K562 (cell line): ENCODE data around the gene LCN1. TPM values are rescaled to one million over a fixed set of nuclear protein-coding genes. Genes with fewer than 3 reads are reported as not detected.

Experiments used
- AFF1 ChIP-seq, 2 experiments: fragments of 450-650 bp; IDR thresholded peaks; 2 replicates each; pipeline ENCODE4 v1.6.1; 2018; ENCODE audit warnings: mild to moderate bottlenecking in 2 of 2, low read depth in 1 of 2; ENCODE audit not compliant: partially characterized antibody in 2 of 2
- ARID3B ChIP-seq: fragments of 250-450 bp; sonication (Bioruptor Pico); IDR thresholded peaks from 2 replicates; pipeline ENCODE4 v1.4.0; 2020; ENCODE audit warnings: borderline replicate concordance
- BRD4 ChIP-seq: fragments of 200-600 bp; sonication (generic); IDR thresholded peaks from 2 replicates; pipeline ENCODE4 v1.6.1; 2017; ENCODE audit warnings: inconsistent platforms
- CCNT2 ChIP-seq: IDR thresholded peaks from 2 replicates; pipeline ENCODE4 v1.6.1; 2011; ENCODE audit warnings: borderline replicate concordance, low read depth, mild to moderate bottlenecking, moderate library complexity, mixed read lengths, low read length; ENCODE audit not compliant: insufficient read length; ENCODE audit errors: extremely low read depth
- CSDE1 ChIP-seq, 2 experiments: fragments of 450-650 bp; IDR thresholded peaks; 2 replicates each; pipeline ENCODE4 v1.6.1; 2016; ENCODE audit warnings: mild to moderate bottlenecking in 1 of 2
- FOXP1 ChIP-seq: sonication (generic); formaldehyde crosslinking; IDR thresholded peaks from 2 replicates; pipeline ENCODE4 v1.8.0; 2022; ENCODE audit warnings: mild to moderate bottlenecking, missing genetic modification reagents
- GABPA ChIP-seq: fragments of 200-800 bp; sonication (Bioruptor generic); conservative IDR thresholded peaks from 2 replicates; pipeline ENCODE4 v1.6.1; 2016; ENCODE audit warnings: low read depth, missing genetic modification characterization, missing compliant biosample characterization
- GTF2A2 ChIP-seq: IDR thresholded peaks from 2 replicates; pipeline ENCODE4 v1.6.1; 2016; ENCODE audit warnings: mild to moderate bottlenecking, missing genetic modification characterization, missing compliant biosample characterization
- IRF9 ChIP-seq: fragments of 450-650 bp; IDR thresholded peaks from 2 replicates; pipeline ENCODE4 v1.6.1; 2016; ENCODE audit warnings: missing biosample characterization, missing genetic modification characterization
- MNT ChIP-seq, 2 experiments: fragments of 450-650 bp; conservative IDR thresholded peaks; 2 replicates each; pipeline ENCODE4 v1.6.1; 2017; ENCODE audit warnings: mild to moderate bottlenecking in 2 of 2, moderate library complexity in 2 of 2
- RERE ChIP-seq: sonication (generic); formaldehyde crosslinking; IDR thresholded peaks from 2 replicates; pipeline ENCODE4 v1.8.0; 2023; ENCODE audit warnings: missing genetic modification reagents, mild to moderate bottlenecking, borderline replicate concordance
- SMARCA4 ChIP-seq: fragments of 450-650 bp; IDR thresholded peaks from 2 replicates; pipeline ENCODE4 v1.6.1; 2016
- SMARCB1 ChIP-seq: IDR thresholded peaks from 2 replicates; pipeline ENCODE4 v1.6.1; 2011; ENCODE audit warnings: improper control_type of control experiment, low read depth; ENCODE audit not compliant: insufficient read length
- polyA plus RNA-seq, 8 experiments: library from polyadenylated mRNA; depleted of rRNA in 4 of 8; stranded (reverse) in 5 of 8; unstranded in 3 of 8; fragments of >200 nt; fragmentation: Nextera tagmentation in 2 of 8; fragmentation: Illumina TruSeq in 1 of 8; extraction: Ambion mirVana in 2 of 8; extraction: Trizol in 1 of 8; gene quantifications; 2 replicates each; pipeline versions ENCODE4 v1.2.1 to v1.2.3, GENCODE V29; 2011 to 2014; ENCODE audit warnings: inconsistent platforms in 1 of 8, missing spikeins in 1 of 8
- total RNA-seq, 7 experiments: library from RNA; depleted of rRNA in 6 of 7; stranded (reverse); fragments of >200 nt in 6 of 7; fragmentation: Illumina TruSeq in 2 of 7; extraction: Trizol in 2 of 7; gene quantifications; 2 replicates each; pipeline versions ENCODE4 v1.2.1 to v1.2.3, GENCODE V29; 2011 to 2021; ENCODE audit warnings: low replicate concordance in 1 of 7

Gene LCN1
- total and polyA plus RNA-seq, 9 of the 15 experiments (the other 6 are each of a cell fraction or from before 2014, with no cell fraction given) = not detected

- TF ChIP-seq RERE (CRISPR knock-in tag) (no peak), AFF1 (IDR thresholded peaks at IDR 0.05; ENCODE audit: low read depth in 1 of 2, partially characterized antibody in 2 of 2) (no peak), GABPA (tag) (no peak), IRF9 (tag) (no peak), ARID3B (no peak), CCNT2 (peak; percentile 45), SMARCA4 (no peak), BRD4 (no peak; the same call in 1 of the 2 replicates), SMARCB1 (no peak), MNT (conservative IDR thresholded peaks at IDR 0.05) (peak in 1 of 2 experiments; percentile 41; a peak in 1 of 4 replicates), GTF2A2 (tag) (no peak), CSDE1 (IDR thresholded peaks at IDR 0.05) (no peak), FOXP1 (CRISPR knock-in tag) (no peak)
These were observed 42.3 kb upstream of the LCN1 start (continued) for GRCh38 chr9:135478829-135479468.
